Stimulated activated CD8-positive, alpha-beta memory T cell treated with anti-CD3 and anti-CD28 coated beads, Interleukin-12 subunit alpha, Interleukin-12 subunit beta, amount 100 ng/mL, for 1 hour (primary cell): ENCODE data around the gene GPC5.
"Not testable (repeated sequence)": the region's sequence is repeated elsewhere in the genome, so short reads cannot be mapped to it uniquely, and the experiment has no call there.

ENCODE experiments used
- DNase-seq: peaks from one replicate; pipeline ENCODE4 v3.0.0-alpha.2; 2020; ENCODE audit warnings: low read depth

GPC5 gene

DNA sequence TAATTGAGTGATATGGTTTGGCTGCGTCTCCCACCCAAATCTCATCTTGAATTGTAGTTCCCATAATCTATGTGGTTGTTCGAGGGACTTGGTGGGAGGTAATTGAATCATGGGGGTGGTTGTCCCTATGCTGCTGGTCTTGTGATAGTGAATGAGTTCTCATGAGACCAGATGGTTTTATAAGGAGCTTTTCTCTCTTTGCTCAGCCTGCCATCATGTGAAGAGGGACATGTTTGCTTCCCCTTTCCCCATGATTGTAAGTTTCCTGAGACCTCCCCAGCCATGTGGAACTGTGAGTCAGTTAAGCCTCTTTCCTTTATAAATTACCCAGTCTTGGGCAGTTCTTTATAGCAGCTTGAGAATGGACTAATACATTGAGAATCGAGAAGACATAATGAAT lies 480.1 kb downstream of the GPC5 start:
- no peak for DNase-seq

DNA sequence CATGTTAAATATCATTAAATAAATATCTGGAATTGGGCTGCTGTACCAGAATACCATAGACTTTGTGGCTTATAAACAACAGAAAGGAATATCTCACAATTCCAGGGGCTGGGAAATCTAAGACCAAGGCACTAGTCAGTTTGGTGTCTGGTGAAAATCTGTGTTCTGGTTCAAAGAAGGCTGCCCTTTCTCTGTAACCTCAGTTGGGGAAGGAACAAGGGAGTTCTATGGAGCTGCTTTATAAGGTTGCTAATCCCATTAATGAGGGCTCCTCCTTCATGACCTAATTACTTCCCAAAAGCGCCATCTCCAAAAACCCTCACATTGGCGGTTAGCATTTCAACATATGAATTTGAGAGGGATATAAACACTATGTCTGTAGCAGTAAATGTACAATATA lies 480.9 kb downstream of the GPC5 start:
- no peak for DNase-seq

DNA sequence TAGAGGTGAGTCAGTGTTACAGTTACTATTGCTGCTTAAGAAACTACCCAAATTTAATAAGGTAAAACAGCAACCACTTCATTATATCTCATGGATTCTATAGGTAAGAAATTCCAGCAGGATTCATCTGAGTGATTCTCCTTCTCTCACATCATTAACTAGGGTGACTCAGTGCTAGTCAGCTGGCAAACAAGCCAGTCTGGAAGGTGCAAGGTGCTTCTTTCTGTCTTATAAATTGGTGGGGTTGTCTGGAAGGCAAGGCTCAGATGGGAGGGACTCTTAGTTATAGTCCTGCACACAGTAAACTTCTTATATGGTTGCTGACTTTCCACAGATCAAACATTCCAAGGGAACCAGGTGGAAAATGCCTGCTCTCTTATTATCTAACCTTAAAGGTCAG lies 484.5 kb downstream of the GPC5 start:
- no peak for DNase-seq

DNA sequence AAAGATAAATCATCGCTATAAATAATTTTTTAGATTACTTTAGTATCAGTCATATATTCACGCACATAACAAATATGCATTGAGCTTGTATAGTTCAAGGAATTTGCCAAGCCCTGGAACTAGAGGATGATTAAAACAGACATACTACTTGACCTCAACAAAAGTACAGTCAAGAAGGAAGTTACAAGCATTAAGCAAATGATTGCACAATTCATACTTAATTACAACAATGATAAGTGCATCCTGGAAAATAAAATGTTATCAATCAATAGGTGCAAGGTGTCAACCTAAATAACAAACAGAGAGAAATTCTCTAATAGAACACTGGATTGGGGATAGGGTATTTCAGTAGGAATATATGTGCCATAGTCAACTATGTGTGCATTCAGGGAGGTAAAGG lies 491.2 kb downstream of the GPC5 start:
- DNase-seq: no peak

DNA sequence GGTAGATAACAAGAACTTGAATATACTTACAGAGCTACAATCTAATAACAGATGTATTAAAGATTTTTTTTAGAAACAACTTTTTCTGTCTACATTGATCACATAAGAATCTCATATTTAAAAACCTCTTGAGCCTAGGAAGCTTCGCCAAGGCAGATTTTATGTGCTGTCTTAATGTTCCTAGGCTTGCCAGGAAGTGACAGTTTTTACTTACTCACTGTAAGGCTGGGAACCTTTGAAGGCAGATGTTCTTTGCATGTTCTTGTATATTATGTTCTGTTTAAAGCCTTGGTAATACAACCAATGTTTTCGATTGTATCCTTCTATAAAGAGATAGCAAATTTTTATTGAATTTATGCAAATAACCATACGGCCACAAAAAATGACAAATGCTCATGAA lies 492.7 kb downstream of the GPC5 start:
- no peak for DNase-seq

DNA sequence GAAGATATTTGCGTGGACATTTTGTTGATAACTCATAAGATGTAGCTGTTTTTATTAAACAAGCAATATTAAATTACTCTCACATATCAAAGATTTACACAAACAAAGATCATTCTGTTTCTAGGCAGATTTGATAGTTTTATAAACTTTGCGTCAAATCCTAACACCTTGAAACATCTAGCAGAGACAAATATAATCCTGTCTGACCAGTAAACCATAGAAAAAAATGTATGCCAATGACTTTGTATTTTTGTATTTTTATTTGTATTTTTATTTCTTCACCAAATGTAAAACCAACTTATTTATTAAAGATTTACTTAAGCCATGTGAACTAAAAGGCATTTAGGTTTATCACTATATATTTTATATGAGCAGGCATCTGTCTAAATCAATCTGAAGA lies 494.6 kb downstream of the GPC5 start:
- no peak for DNase-seq

DNA sequence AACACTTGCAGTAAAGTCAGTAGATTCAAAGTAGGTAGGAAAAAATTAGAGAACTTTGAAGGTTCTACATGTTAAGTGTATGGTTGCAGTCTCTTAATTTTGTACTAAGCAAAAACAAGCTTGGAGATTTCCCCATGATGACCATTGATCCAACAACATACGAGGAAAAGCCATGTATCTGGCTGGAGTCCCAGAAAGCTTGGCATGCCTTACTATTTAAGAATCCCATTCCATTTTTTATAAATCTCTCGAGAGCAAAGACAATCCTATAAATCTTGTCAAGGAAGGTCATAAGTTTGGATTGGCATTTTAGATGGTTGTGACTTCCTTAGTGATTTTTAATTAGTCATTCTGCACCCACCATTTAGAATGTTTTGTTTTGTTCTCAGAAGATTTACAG lies 495.9 kb downstream of the GPC5 start:
- DNase-seq: no peak

DNA sequence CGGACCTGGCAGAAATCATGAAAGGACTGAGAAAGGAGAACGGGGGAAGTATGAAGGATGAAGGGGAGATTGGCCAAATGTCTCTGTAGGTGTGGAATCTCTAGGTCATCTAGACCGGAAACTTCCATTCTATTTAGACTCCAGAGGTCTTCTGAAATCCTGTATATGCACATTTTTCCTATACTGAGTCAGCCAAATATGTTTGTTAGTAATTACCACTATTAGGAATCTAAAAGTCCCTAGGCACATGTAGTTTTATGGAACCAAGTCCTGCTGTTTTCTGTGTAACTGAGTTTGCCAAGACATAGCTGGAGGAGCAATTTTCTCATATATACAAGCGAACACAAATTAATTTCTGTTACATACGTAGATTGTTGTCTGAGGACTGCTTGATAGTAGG lies 498.1 kb downstream of the GPC5 start:
- no peak for DNase-seq

DNA sequence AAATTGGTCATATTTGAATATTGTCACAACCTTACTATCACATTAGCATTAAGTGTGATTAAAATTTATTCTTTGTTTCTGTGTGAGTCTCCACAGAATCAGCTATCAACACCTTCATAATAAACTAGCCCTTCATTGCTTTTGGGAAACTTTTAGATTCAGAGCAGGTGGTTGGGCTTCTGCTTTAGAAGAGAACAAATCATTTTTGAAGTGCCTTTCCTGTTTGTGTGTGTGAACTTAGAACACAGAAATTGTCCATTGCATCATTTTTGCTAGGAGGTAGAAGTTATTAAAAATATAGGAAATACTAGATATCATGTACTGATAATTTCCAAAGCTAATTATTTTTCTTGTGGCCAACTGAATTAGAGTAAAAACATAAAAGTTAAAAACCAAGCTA lies 500.6 kb downstream of the GPC5 start:
- not testable (repeated sequence) for DNase-seq

DNA sequence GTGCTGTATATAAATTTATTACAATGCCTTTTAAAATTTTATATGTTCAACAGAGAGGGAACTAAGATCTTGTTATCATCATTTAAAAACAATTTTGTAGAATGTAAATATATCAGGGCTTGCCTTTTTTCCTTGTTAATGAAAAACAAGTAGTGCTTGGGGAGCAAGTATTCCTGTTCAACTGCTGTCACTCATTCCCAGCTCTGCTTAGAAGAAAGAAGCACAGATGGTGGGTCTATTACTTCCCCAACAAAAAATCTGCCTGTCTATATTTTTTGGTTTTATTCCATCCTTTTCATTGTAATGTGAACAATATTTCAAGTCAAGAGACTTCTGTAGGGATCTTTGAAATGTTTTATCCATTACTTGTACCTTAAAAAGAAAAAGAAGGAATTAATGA lies 503.9 kb downstream of the GPC5 start:
- no peak for DNase-seq

DNA sequence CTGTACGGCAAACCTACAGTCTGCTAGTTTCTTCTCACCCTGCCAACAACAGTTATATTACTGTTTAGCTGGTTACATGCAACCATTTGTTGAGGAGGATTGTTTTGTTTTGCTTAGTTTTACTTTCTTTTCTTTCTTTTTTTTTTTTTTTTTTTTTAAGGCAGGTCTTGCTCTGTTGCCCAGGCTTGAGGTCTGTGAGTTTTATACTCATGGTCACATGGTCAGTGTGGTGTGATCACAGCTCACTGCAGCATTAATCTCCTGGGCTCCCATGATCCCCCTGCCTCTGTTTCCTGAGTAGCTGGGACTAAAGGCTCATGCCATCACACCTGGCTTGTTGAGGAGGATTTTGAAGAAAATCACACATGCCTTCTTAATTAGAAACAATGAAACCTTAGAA lies 505.6 kb downstream of the GPC5 start:
- no peak for DNase-seq

DNA sequence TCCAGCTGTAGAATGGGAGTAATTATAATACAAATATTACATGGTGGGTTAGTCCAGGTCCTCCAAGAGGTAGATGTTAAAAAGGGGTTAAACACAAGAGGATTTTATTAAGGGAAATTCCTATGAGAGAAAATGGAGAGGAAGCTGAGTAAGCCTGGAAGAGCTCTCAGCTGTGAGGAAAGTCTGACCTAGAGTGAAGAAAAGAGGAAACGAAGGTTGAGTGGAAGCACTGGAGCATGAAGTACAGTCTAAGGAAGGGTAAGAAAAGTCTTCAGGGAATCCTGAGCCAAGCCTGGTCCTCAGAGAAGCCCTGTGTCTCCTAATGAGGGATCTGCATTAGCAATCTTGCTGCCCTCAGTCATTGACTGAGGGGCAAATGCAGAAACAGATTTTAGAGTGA lies 506.2 kb downstream of the GPC5 start:
- DNase-seq: no peak

DNA sequence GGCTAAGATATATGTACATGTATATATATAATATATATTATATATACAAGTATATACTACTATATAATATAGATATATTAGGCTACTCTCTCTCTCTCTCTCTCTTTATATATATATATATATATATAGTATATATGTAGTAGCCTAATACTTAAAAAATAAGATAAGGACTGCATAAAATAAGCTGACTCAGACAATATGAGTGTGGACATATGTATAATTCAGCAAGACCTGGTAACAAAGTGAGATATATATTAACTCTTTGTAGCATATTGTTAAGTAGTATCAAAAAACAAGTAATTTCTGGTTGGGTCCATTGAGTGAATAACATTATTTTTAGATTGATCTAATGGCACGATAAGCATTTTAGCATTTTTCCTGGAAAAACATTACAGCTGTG lies 509.0 kb downstream of the GPC5 start:
- no peak for DNase-seq

DNA sequence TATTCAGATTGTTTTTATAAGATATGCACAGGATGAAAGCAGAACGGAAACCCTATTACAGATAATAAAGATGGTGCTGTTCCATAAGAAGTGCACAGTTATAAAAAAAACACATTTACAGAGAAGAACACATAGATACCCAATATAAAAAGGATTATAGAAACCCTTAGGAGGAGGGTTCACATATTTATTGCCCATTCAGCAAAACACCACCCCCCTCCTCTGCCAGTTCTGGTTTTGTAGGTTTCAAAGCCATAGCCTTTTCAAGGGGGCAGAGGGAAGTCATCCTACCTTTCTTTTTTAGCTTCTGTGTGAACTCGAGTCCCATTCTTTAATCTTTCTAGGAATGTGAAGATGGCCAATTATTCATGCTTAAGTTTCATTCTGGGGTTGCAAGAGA lies 511.2 kb downstream of the GPC5 start:
- DNase-seq: no peak

DNA sequence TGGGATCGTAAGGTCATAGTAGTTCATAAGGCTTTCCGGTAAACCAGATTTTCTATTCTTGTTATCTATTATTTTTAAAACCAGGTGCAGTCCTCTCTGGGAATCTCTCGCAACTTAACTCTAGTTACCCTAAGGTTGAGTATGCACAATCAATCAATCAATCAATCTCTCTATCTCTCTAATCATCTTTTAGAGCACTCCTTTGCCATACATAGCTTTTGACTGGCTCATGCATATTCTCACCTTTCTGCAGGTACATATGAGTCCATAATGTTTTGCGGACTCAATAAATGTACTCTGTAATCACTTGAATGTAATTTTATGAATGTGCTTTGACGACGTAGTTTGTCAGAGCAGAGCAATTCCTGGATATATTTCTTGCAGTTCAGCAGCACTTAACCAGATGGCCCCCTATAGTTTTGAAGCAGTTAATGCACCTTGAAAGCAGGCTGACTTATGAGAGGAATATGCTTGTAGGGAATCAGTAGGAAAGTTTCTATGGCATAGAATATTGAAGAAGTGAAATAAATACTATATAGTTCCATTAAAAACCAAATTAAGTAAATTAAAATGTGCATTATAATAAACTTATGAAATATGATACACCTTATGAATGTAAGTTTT lies 524.7 kb downstream of the GPC5 start:
- no peak for DNase-seq

DNA sequence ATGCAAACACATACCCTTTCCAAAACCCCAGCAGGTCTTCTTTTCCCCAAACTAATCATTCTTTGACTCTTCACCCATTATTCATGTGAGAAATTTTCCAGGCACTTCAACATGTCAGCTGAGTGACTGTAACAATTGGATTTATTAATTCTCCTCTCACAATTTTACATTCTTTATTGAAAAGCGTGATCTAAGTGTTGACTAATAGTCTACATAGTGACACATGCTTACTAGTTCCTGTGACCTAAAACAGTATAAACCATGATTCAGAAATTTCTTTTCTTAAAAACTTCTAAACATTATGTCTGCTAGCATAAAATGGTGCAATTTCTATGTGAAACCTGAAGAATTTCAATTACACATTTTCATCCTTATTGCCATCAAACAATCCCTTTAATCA lies 532.3 kb downstream of the GPC5 start:
- DNase-seq: no peak

DNA sequence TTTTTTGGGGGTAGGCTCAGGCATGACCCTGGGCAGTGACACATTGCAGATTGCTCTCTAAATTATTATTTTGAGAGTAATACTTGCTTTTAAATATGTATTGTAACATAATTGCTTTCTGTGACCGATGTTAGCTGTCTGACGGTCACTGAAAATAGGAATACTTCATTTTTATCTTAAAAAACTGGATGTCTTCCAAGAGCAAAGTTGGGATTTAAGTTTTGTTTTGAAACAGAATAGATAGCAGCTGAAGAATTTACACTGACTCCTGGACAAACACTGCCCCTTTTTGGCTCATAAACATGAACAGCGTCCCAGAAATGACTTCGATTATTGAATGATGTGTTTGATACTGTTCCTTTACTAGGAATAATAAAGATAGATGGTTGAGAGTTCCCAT lies 535.9 kb downstream of the GPC5 start:
- no peak for DNase-seq

DNA sequence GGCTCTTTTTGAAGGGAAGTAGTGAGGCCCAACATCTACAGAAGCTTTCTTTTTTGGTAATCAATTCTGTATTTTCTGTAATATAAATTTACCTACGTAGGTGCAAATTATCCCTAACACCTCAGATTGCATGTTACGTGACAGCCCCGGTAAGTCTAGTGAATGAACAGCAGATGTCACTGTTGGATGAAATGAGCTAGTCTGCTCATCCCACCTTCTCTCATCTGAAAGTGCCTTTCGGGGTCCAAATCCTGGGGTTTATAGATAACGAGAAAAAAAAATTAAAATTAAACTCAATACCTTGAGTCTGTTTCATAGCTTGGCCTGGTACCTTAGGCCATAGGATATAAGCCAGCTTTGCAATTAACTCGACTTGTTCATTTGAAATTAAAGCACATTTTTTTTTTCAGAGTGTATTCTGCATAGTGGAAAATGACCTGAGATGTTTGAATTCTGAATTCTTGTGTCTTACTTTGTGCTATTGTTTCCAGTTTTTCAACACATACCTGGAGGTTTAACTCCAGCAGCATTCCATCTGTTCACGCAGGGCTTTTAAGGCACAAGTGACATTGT lies 548.2 kb downstream of the GPC5 start:
- DNase-seq: no peak

DNA sequence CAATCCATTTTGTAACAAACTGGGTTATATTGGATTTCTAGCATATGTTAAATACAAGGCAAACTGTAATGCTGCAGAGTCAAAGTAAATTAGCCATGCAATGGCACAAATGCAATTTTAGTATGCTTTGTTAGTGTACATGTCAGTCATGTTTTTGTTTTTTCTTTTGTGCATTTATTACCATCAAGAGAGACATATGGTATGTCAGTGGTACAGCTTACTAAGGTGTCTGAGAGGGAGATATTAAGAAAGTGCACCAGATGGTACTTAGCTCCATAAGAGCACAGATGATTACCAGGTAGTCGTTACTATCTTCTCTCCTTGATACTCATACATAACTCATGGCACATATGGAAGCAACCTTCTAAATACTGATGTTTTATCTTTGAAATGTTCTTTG lies 550.3 kb downstream of the GPC5 start:
- DNase-seq: no peak

DNA sequence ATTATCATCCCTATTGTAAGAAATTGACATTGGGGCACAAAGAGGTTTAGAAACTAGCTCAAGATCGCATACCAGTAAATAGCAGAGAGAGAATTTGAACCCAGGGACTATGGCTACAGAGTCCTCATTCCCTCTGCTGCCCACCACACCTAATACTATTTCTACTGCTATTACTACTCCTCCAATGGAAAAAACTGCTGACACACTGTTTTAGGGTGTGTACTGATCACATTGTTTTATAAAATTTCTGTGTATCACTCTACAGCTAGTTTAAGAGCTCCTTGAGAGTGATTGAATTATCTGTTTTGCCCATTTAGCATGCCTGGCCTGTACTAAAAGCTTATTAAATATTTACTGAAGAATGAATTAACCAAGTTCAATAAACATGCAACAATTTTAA lies 552.4 kb downstream of the GPC5 start:
- DNase-seq: no peak

DNA sequence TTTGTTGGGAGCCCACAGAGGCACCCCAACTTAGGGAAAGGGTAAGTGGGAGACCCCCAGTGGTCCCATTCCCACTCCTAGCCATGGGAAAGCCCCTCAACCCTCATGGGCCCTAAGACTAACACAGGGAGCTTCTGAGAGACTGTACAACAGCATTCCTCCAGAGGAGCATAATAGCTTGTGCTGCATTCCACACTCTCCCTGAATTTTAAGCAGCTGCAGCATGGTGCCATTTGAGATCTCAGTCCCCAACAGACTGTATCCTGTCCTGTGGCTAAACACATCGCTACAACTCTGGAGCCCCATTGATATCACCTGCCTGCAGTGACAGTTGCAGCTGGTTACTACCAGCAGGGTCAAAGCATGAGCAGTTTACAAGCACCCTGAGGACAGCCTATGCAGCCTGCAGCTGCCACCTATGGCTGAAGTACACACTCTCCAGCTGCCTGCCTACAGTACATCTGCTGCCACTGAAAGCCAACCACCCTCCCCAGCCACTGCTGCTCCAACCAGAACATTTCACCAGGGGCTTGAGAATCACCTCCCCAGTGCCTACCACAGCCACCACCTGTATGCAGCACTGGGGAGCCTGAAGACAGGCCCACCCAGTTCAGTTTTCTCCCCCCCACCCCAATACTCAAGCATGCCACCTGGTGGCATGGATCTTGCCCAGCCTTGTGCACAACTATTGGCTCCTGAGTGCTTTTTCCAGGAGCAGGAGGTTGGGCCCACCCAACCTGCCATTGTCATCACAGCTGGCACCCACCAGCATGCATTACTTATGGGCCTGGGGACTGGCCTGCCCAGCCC lies 557.3 kb downstream of the GPC5 start:
- no peak for DNase-seq

DNA sequence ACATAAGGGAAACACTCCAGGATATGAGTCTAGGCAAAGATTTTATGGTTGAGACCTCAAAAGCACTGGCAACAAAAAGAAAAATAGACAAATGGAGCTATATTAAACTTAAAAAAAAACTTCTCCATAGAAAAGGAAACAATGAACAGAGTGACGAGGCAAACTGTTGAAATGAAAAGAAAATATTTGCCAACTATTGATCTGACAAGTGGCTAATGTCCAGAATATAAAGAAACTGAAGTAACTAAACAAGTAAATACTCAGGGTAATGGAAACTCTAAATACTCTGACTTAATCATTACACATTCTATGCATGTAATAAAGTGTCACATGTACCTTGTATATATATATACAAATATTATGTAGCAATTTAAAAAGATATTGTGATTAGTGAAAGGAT lies 562.5 kb downstream of the GPC5 start:
- no peak for DNase-seq

DNA sequence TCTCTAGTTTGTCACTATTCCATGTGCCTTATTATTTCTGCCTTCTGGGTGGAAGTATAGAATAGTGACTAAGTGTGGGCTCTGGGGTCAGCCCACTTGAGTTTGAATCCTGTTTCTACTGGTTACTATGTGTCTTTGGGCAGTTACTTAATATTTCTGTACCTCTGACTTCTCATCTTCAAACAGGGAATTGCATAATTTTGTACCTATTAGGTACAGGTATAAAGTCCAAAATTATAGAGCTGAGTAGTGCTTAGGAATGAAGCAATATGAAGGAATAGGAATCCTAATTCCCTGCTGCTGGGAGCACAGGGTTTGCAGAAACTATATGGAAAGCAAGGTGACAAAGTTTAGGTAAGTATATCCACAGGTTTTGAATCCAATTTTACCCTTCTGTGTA lies 564.5 kb downstream of the GPC5 start:
- DNase-seq: no peak

DNA sequence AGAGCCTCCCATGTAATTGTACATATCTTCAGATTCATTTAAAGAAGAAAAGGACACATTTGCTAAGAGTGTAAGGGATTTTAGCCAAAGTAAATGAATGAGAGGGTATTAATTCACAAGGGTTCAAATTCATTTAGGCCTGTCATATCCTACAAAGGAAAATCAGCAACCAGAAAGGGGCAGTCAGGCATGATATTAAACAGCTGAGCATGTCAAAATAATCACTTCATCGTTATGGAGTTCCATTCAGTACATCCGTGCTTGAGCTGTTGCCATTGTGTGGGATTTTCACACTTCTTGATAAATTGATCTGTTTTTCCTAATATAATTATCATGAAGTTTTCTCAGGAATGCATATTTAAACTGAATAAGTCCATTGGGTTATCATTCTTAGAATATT lies 567.1 kb downstream of the GPC5 start:
- no peak for DNase-seq
